Tibial artery (tissue), 4 donors: Measurements from ENCODE around the gene TBC1D12.

Source experiments
- DNase-seq, 2 donors: peaks; one replicate each; pipeline ENCODE4 v3.0.0-alpha.2; 2019
- H3K27ac ChIP-seq, 2 donors: fragments of 200-600 bp; sonication (generic) in 1 of 2; 1 replicate in 1 of 2; 2 replicates in 1 of 2; pipeline ENCODE4 v1.5.1; 2018 to 2019; ENCODE audit warnings: mild to moderate bottlenecking in 1 of 2
- H3K27me3 ChIP-seq, 2 donors: fragments of 200-600 bp; sonication (generic) in 1 of 2; one replicate each; pipeline versions ENCODE4 v1.5.1 to v1.6.0; 2016 to 2019
- H3K36me3 ChIP-seq, 3 donors: fragments of 200-600 bp; sonication (generic) in 2 of 3; one replicate each; pipeline ENCODE4 v1.5.1; 2016 to 2019; ENCODE audit warnings: mild to moderate bottlenecking in 2 of 3
- H3K4me1 ChIP-seq, 4 donors: fragments of 200-600 bp; sonication (generic) in 2 of 4; 1 replicate in 3 of 4; 2 replicates in 1 of 4; pipeline ENCODE4 v1.5.1; 2016 to 2019
- H3K4me3 ChIP-seq, 2 donors: fragments of 200-600 bp; sonication (generic) in 1 of 2; 1 replicate in 1 of 2; 2 replicates in 1 of 2; pipeline ENCODE4 v1.5.1; 2018 to 2019; ENCODE audit warnings: mild to moderate bottlenecking in 2 of 2
- H3K9me3 ChIP-seq, 3 donors: fragments of 200-600 bp; sonication (generic) in 1 of 3; one replicate each; pipeline ENCODE4 v1.5.1; 2016 to 2019
- intact Hi-C: fragments of 100-400 bp; cut with DNase I; formaldehyde crosslinking; loops from one replicate; pipeline ENCODE4 v1.15.0; 2023; ENCODE audit warnings: low total_unique reads
- TF ChIP-seq, protein P1 (sequence below), 2 experiments: fragments of 200-600 bp in 1 of 2; fragments of 450-650 bp in 1 of 2; IDR thresholded peaks; one replicate each; pipeline ENCODE4 v1.5.1; 2017 to 2019; ENCODE audit warnings: antibody characterized with exemption in 2 of 2, mild to moderate bottlenecking in 1 of 2, moderate library complexity in 1 of 2

Gene TBC1D12

DNA sequence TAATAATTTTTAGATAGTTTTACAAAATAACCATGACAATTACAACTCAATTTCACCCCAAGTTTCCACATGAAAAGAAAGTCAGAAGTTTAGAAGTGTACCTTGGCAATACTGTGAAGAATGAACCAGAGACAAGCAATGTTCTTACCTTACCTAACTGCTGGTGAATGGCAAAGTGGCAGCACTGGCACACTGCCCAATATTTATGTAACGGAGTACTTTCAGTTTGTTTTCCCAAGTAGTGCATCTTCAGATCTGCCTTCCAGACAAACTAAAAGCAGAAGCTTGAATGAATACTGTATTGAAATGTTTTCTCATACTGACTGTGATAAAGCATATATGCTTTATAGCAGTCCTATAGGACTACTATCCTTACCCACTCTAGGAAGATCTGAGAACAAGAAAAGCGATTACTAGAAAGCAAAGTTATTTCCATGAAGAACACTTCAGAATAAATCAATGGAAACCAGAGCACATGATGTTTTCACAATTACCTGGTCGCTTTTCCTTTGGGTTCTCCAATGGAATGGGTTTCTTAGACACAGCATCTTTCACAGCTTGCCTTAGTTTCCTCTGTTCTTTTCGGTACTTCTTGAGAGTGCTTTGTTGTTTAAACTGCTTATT, 41.1 kb upstream of the TBC1D12 start:
- H3K4me3 ChIP-seq = no peak overlapping the region
- H3K27ac ChIP-seq = no peak overlapping the region
- no peaks in the 10 kb centered on the region for H3K27me3 ChIP-seq
- H3K9me3 ChIP-seq = no peaks in the 10 kb centered on the region
- peaks cover 14 to 21% (median 20%) of the 10 kb centered on the region in 3 donors for H3K36me3 ChIP-seq
- intact Hi-C loops = loop anchor here (5.0 kb wide), 1 partner anchor 41 kb away; the partner anchor contains the start of gene TBC1D12
- peaks cover 0 to 17% (median 12%) of the 10 kb centered on the region in 4 donors for H3K4me1 ChIP-seq
- TF ChIP-seq, protein P1, sequence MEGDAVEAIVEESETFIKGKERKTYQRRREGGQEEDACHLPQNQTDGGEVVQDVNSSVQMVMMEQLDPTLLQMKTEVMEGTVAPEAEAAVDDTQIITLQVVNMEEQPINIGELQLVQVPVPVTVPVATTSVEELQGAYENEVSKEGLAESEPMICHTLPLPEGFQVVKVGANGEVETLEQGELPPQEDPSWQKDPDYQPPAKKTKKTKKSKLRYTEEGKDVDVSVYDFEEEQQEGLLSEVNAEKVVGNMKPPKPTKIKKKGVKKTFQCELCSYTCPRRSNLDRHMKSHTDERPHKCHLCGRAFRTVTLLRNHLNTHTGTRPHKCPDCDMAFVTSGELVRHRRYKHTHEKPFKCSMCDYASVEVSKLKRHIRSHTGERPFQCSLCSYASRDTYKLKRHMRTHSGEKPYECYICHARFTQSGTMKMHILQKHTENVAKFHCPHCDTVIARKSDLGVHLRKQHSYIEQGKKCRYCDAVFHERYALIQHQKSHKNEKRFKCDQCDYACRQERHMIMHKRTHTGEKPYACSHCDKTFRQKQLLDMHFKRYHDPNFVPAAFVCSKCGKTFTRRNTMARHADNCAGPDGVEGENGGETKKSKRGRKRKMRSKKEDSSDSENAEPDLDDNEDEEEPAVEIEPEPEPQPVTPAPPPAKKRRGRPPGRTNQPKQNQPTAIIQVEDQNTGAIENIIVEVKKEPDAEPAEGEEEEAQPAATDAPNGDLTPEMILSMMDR (IDR thresholded peaks at IDR 0.05) = no peak
- DNase-seq = no peak

DNA sequence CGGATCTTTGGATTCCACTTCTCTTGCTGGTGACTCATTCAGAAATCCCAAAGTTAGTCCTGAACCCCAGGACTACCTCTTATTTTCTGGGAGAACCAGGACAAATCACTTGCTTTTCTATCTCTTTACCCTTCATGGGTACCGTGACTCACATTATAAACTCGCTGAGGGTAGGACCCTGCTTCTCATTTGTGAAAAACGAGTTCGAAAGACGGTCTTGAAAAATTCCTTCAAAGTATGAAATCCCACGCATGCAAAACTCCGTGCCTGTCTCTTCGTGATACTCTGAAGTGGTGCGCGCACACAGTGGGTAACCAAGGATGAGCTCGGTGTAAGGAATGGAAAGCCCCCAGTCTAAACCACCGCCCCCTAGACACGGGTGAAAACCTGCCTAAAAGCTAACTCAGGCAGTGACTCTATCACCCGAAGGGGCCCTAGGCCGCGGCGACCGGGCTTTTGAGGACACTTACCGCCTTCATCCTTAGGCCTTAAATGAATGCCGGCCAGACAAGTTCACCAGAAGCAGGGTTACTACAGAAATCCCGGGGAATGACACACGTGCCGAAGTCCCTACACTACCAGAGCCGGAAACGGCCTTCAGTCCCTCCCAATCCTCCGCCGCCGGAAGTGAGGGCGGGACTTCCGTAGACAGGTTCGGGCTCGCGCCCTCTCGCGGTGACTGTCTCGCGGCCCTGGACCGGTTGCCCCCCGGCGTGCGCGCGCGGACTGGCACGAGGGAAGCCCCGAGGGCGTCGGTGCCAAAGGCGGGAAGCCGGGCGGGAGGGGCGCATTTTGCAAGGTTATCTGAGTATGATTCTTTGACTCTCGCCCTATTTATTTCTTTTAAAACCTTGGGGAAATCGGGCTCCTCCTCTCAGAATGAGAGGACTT, 39.7 kb upstream of the TBC1D12 start, which contains the start of gene NOC3L:
Gene NOC3L (minus strand): TSS at position 580 of the 891 bp plus-strand sequence. CDS start 101 bp downstream, at position 479.
- intact Hi-C loops = loop anchor here (5.0 kb wide), 1 partner anchor 40 kb away; the partner anchor contains the start of gene TBC1D12
- Histone ChIP-seq H3K4me1 (peaks cover 0 to 17% (median 12%) of the 10 kb centered on the region in 4 donors), H3K27me3 (no peaks in the 10 kb centered on the region), H3K4me3 (peak within 1 kb of the TSS; percentile 64 to 71), H3K27ac (peak within 1 kb of the TSS; percentile 55 to 75), H3K36me3 (peaks cover 1 to 9% (median 8%) of the 10 kb centered on the region in 3 donors), H3K9me3 (no peaks in the 10 kb centered on the region)
- TF ChIP-seq, protein P1 (IDR thresholded peaks at IDR 0.05) = peak; percentile 71 to 83
- DNase-seq = peak; percentile 95 to 96

DNA sequence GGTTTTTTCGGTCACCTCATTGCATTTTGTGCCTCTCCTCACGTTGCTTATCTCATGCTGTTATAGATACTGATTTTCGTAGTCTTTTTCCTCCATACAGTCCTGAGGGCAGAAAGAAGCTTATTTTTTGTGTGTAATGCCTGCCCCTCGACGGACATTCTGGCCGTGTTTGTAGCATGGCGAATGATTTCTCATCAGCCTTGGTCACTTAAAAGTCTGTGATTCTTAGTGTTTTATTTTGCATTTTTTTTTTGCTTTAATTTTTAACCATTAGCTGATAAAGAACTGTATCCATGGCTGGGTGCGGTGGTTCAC, 39.1 kb upstream of the TBC1D12 start:
- TF ChIP-seq, protein P1 (IDR thresholded peaks at IDR 0.05) = no peak
- no peaks in the 10 kb centered on the region for H3K9me3 ChIP-seq
- peaks cover 0 to 17% (median 12%) of the 10 kb centered on the region in 4 donors for H3K4me1 ChIP-seq
- DNase-seq = no peak
- H3K36me3 ChIP-seq = peaks cover 0 to 7% (median 3%) of the 10 kb centered on the region in 3 donors
- intact Hi-C loops = loop anchor here (5.0 kb wide), 1 partner anchor 39 kb away; the partner anchor contains the start of gene TBC1D12
- peak overlapping the region; percentile 55 to 75 for H3K27ac ChIP-seq
- peak overlapping the region; percentile 64 to 71 for H3K4me3 ChIP-seq
- H3K27me3 ChIP-seq = no peaks in the 10 kb centered on the region

DNA sequence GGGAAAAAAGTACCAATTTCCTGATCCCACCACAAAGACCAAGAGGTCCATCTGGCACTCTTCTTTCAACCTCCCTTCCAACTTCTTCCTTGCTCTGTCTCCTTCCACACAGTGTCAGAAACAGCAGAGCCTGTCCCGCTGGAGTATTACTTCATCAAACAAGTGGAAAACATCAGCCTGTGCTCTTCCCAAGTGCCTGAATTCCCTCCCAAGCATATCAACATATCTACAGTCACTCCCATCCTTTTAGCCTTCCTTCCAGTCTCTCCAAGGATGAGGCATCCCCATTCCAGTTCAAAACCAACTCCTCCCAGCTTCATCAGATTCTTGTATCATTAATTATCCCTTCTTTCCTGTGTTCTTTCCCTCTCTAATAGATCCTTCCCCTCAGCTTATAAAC, 37.9 kb upstream of the TBC1D12 start:
- no peaks in the 10 kb centered on the region for H3K9me3 ChIP-seq
- no peak for DNase-seq
- H3K4me1 ChIP-seq = peaks cover 0 to 17% (median 12%) of the 10 kb centered on the region in 4 donors
- intact Hi-C loops = loop anchor here (5.0 kb wide), 1 partner anchor 38 kb away; the partner anchor contains the start of gene TBC1D12
- no peak overlapping the region for H3K27ac ChIP-seq
- H3K4me3 ChIP-seq = no peak overlapping the region
- TF ChIP-seq, protein P1 (IDR thresholded peaks at IDR 0.05) = no peak
- no peaks in the 10 kb centered on the region for H3K27me3 ChIP-seq
- no peaks in the 10 kb centered on the region for H3K36me3 ChIP-seq

DNA sequence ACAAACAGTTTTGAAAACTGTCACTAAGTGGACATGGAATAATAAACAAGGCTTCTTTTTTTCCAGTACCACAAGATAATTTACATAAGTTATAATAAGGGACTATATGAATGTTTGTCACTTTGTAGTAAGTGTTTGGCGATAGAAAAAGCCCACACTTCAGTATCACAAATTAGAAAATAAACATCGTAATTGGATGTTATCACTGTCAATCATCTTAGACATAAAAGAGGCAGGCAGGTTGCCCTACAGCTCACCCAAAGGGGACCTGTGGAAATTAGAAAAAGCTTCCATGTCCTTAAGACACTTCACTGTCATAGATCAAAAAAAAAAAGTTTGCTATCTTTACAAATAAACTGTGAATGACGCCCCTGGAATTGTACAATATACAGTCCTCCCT, 36.0 kb upstream of the TBC1D12 start:
- Histone ChIP-seq H3K27ac (no peak overlapping the region), H3K9me3 (no peaks in the 10 kb centered on the region), H3K36me3 (no peaks in the 10 kb centered on the region), H3K4me1 (peaks cover 0 to 9% (median 7%) of the 10 kb centered on the region in 4 donors), H3K27me3 (no peaks in the 10 kb centered on the region), H3K4me3 (no peak overlapping the region)
- TF ChIP-seq, protein P1 (IDR thresholded peaks at IDR 0.05) = no peak
- no peak for DNase-seq
- intact Hi-C loops = no loop called here
